ENCODE data around the gene PGLYRP4.

Gene PGLYRP4, protein sequence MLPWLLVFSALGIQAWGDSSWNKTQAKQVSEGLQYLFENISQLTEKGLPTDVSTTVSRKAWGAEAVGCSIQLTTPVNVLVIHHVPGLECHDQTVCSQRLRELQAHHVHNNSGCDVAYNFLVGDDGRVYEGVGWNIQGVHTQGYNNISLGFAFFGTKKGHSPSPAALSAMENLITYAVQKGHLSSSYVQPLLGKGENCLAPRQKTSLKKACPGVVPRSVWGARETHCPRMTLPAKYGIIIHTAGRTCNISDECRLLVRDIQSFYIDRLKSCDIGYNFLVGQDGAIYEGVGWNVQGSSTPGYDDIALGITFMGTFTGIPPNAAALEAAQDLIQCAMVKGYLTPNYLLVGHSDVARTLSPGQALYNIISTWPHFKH

DNA sequence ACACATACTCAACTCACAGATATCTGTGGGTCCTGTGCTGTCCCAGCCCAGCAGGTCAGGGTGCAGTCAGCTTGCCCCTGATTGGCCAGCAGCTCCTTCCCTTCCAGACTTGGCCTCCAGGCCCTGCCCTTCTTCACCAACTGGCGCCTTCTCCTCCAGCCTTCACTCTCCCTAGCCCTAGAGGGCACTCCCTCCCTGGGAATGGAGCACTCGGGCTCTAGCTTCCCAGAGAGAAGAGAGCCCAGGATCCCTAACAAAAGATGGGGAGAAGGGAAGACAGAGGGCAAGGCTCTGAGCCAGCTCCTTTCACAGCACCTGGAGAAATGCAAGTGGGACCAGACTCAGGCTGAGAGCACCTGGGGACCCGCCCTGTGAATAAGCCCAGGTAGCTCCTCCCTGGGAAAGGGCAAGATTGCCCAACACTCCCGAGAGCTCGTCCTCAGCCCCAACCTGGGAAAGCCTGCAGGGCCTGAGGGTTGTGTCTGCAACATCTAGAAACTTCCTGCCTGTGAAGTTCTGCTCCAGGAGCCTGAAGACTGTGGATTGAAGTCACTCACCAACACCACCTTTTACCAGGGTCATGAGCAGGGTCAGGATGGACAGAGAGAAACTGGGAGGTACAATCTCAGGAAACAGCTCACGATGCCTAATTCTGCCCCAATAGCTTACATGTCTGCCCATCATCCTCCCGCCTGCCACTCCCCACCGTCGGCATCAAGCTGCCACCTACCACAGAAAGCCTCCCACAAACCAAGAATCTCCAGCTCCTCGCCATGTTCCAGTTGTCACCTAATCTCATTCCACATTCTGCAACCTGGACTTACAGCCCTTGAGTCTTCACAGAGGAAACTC, at the start of gene PGLYRP4:
TSS of gene PGLYRP4 (minus strand) at position 331 of the 852 bp plus-strand sequence. CDS start 909 bp downstream, outside the sequence.
- DNase-seq (ENCODE audit: low spot score) = peak; percentile 7

GRCh38 chr1:153397924-153398651, 49.4 kb upstream of the PGLYRP4 start:
- no peak for DNase-seq (ENCODE audit: low spot score)

DNA sequence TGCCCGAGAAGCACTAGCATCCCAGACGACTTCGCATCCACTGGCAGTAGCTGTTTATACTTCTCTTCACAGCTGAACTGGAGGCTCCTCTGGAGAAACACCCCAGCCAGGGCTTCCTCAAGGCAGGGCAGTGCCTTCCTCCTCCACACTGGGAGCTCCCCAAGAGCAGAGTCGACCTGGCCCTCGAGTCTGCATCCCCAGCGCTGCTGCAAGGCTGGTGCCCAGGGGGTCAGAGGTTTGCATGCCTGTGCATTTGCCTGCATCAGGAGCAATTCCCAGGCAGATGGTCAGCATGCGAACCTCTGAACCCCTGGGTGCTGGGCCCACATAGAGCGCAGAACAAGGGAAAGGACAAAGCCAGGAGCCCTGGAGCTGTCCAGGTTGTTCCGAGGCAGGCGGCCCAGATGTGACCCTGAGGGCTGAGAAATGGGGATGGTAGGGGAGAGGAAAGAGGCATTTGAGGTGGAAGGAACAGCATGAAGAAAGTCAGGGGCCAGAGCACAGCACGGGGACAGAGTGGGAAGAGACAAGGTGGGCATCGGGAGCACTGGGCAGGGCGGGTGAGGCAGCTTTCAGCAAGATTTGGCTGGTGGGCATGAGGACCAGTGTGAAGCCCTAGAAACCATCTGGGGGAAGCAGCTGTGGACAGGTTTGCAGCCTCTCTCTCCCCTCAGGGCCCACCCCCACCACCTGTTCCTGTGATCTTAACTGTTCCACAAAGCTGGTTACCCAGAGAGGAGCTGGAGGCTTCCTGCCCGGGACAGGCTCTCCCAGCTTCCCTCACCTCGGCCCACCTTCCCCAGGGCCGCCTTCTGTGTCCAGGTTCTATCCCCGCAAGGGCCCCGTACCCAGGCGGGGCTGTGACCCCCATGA, 48.6 kb upstream of the PGLYRP4 start:
- no peak for DNase-seq (ENCODE audit: low spot score)

GRCh38 chr1:153396461-153396860, 47.8 kb upstream of the PGLYRP4 start:
- no peak for DNase-seq (ENCODE audit: low spot score)

GRCh38 chr1:153395776-153396175, 47.1 kb upstream of the PGLYRP4 start:
- no peak for DNase-seq (ENCODE audit: low spot score)

DNA sequence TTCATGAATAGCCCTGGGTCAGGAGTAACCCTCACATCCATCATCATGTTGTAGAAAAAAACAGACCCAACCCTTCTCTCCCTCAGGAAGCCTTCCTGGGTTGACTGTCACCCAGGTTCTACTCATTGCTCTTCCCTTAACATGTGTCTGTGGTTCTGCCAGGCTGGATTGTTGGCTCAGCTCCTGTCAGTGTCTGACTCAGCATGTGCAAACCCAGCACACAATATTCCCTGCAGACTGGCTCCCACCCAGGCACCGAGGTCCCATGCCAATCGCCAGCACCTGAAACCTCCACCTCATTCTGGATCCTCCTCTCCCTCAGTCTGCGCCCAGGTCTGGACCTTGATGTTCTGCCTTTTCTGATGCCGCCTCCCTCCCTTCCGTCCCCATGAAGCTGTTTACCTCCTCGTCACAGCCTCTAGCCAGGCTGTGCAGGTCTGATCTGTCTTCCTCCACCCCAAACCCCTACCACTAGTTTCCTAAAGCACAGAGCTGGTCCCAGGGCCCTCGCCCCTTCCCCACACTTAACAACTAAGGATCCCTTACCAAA, 46.6 kb upstream of the PGLYRP4 start:
- no peak for DNase-seq (ENCODE audit: low spot score)

DNA sequence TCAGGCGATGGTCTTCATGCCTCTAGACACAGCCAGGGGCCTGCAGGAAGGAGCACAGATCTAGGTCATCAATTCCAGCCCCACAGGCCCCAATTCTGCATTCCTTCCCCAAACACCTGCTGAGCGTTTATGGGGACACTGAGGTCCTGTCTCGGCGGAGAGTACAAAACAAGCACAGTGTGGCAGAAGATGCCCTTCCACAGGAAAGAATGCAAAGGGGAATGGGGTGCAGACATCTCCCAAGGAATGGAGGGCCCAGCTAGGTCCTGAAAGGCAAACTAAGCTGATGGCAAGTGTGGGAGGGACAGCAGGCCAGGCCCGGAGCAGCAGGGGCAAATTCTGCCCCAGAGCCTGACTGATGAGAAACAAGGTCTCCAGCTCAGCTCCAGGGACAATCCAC, 45.8 kb upstream of the PGLYRP4 start:
- DNase-seq (ENCODE audit: low spot score) = no peak

DNA sequence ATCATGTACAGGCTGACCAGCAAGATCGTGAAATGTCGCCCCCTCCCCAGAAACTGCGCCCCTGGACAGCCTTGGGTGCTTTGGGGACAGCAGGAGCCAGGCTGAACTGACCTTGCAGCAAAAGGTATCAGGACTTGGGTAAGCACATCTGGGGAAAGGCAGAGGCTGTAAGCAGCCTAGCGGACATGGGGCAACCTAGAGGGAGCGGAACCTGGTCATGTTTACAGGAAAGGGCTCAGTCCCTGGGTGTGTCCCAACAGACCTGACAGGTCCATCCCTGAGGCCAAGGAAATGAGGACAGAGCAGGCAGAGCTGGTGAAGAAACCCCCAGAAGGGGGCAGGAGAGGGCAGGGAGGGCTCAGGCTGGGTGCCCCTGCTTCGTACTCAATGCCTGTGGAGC, 45.3 kb upstream of the PGLYRP4 start:
- DNase-seq (ENCODE audit: low spot score) = no peak

DNA sequence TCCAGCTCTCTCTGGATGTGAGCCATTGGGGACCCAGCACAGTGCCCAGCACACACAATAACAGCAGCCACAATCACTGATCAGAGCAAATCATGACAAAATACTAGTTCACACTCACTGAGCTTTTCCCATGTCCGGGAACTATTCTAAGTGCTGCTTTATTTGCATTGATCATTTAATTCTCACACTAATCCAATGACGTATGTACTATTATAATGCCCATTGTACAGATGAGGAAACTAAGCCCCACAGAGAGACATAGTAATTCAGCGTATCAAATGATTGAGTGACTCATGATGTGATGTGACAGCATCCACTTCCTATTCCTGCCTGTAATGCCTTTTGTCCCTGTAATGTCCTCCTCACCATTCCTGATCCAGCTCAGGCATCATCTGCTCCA, 44.2 kb upstream of the PGLYRP4 start:
- DNase-seq (ENCODE audit: low spot score) = no peak

GRCh38 chr1:153392258-153392657, 43.6 kb upstream of the PGLYRP4 start:
- no peak for DNase-seq (ENCODE audit: low spot score)

- DNase-seq (ENCODE audit: low spot score) = no peak
These were observed 42.5 kb upstream of the PGLYRP4 start, which contains the start of gene S100A8 for GRCh38 chr1:153390938-153391710. Gene S100A8 (minus strand): TSS chr1:153391073. CDS start chr1:153390535, 538 bp downstream.

GRCh38 chr1:153389973-153390879, 41.6 kb upstream of the PGLYRP4 start:
- DNase-seq (ENCODE audit: low spot score) = no peak

DNA sequence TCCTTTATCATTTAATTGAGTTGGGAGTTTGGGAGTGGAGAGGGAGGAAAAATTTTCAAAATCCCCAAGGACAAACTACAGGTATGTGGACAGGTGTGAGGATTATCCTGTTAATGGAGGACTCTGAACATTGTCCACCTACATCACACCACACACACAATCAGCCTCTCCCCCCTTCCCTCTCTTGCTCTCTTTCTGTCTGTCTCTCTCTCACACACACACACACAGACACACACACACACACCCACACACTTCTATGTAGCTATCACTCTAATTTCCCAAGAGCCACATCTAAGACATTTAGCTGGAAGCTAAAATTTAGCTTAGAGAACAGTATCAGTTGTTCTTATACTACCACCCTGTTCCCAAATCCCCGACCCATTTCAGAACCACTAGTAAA, 40.8 kb upstream of the PGLYRP4 start:
- DNase-seq (ENCODE audit: low spot score) = no peak

GRCh38 chr1:153387785-153388184, 39.1 kb upstream of the PGLYRP4 start:
- DNase-seq (ENCODE audit: low spot score) = no peak

GRCh38 chr1:153387001-153387400, 38.4 kb upstream of the PGLYRP4 start:
- no peak for DNase-seq (ENCODE audit: low spot score)

DNA sequence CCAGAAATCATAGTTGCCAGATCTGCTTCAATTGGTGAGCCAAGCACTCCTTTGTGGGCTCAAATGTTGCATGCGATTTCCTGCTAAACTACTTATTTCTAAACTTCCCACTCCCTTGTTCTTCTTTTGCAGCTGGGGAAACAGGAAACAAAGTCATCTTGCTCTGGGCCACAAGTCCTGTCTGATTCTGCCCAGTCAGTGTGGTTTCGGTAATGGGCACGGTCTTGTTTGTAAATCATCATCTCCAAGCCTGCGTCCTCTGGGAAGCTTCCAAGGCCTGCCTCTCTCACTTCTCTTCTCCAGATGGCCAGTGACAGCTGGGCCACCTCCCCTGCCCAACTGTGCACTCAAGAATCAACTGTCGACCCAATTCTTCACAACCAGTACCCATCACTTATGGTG, 37.9 kb upstream of the PGLYRP4 start:
- DNase-seq (ENCODE audit: low spot score) = no peak

GRCh38 chr1:153384958-153385580, 36.4 kb upstream of the PGLYRP4 start:
- DNase-seq (ENCODE audit: low spot score) = no peak

DNA sequence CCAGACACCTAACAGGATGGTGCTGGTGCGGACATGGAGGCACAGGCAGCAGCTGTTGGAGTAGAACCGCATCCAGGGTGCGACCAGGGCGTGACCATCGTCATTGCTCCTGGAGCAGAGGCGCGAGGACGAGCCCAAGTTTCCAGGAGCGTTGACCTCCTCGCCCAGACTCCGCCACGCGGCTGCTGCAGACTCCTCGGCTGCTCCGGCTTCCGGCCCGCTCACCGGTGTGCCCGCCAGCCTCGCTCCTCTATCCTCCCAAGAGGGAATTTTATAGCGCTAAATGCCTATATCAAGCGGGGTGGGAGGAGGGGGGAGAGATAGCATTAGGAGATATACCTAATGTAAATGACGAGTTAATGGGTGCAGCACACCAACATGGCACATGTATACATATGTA, 32.1 kb upstream of the PGLYRP4 start:
- DNase-seq (ENCODE audit: low spot score) = no peak

DNA sequence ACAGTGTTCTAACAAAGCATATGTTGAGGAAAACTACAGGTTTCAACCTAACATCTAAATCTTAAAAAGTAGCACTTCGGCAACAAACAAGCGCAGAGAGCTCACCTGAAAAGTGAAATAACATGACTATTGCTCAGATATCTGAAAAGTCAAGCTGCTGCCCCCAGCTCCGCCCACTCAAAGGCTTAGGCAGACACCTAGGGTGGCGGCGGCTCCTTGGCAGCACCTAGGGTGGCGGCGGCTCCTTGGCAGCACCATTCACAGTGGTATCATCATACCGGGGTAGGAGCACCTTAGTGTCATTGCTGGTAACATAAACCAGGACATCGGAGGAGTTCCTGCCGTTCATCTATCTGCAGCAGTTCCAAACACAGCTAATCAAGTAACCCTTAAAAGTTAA, 30.9 kb upstream of the PGLYRP4 start:
- no peak for DNase-seq (ENCODE audit: low spot score)

Measured in AG20443 (cell line).